Germinal center (tissue), 1 donor: ENCODE results near the gene DDX49.

Experiments
- DNase-seq: peaks from one replicate; pipeline ENCODE4 v3.0.0; 2012; ENCODE audit warnings: mixed read lengths, low spot score

The DDX49 gene, protein sequence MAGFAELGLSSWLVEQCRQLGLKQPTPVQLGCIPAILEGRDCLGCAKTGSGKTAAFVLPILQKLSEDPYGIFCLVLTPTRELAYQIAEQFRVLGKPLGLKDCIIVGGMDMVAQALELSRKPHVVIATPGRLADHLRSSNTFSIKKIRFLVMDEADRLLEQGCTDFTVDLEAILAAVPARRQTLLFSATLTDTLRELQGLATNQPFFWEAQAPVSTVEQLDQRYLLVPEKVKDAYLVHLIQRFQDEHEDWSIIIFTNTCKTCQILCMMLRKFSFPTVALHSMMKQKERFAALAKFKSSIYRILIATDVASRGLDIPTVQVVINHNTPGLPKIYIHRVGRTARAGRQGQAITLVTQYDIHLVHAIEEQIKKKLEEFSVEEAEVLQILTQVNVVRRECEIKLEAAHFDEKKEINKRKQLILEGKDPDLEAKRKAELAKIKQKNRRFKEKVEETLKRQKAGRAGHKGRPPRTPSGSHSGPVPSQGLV

DNA sequence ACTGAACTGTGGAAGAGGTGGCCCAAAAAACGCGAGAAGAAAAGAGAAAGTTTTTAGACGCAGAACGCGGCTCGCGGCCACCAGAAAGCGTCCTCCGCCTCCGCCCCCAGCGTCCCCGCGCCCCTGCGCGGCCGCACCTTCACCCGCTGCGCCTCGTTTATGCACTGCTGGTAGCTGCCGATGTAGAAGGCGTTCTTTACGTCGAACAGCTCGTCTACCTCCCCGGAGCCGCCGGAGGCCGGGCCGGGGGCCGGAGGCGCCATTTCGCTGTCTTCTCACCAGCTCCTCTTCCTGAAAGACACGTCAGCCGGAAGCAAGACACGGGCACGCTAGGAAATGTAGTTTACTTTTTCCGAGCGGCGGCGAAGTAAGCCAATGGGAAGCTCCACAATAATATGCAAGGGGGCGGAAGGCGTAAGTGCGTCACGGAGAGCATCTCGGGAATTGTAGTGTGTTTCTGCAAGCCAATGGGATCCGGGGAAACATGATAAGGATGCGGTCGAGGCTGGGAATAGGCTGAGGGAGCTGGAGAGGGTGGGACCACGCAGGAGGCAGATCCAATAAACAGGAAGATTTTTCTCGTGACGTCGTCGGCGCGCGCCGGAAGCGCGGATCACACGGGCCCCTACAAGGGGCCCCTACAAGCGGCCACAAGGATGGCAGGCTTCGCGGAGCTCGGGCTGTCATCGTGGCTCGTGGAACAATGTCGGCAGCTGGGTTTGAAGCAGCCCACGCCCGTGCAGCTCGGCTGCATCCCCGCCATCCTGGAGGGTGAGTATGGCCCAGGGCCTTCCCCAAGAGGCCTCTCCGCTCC, at the start of gene DDX49, which contains the start of gene COPE:
Gene DDX49, plus strand, starts transcription at position 630 of the 814 bp plus-strand sequence. Its CDS starts 27 bp downstream, at position 657.
Gene COPE, minus strand, starts transcription at position 302 of the 814 bp plus-strand sequence. Its CDS starts 39 bp downstream, at position 263.
- peak; percentile 100 for DNase-seq

DNA sequence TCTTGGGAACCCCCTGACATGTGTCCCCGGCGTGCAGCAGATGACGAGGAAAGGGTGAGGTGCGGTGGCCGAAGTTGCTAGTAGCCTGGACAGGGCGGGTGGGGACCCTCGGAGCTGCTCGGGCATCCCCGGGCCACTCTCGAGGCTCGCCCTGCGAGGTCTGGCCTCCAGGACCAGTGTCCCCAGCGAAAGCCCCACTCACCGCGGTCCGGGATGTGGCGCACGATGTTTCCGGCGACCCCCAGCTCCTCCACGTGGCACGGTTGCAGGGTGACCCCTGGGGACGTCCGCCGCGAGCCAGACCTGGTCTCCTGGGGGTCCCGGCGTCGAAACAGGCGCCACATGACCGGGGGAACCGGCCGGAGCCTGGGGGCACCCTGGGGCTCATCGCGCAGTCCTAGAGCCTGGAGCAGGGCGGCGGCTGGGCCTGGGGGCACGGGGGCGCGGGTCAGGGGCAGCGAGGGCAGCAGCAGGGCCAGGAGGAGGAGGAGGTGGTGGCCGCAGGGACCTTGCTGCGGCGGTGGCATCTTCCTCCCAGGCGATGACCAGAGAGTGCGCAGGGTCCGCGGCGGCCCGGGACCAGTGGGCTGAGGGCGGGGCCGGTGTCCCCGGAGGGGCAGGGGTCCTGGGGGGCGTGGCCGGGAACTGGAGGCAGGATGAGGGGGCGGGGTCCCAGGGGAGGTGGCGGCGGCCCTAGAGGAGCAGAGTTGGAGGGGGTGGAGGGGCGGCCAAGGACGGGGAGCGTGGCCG, 49.6 kb upstream of the DDX49 start:
- no peak for DNase-seq

DNA sequence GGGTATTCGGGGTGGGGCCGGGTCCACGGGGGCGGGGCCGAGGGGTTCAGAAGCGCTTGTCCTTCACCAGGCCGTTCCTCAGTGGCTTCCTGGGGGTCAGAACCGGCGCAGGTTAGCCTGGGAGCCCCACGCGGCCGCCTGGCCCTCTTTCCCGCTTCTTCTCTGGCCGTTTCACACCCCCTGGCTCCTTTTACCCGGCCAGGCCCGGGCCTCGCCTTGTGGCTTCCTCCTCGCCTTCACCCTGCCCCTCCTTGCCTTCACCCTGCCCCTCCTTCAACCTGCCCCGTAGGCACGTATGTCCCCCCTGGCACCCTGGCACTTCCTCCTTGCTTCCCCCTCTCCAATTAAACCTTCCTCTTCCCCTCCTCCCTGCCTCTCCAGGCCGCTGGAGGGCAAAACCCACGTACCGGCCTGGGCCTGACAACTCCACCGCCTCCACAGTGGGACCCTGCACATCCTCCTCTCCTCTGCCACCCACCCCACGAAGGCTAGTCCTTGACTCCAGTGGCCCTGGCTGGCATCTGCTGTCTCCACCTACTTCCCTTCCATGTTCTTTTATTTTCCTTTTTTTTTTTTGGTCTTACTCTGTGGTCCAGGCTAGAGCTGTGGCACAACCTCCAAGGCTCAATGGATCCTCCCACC, 48.9 kb upstream of the DDX49 start:
- DNase-seq = no peak

DNA sequence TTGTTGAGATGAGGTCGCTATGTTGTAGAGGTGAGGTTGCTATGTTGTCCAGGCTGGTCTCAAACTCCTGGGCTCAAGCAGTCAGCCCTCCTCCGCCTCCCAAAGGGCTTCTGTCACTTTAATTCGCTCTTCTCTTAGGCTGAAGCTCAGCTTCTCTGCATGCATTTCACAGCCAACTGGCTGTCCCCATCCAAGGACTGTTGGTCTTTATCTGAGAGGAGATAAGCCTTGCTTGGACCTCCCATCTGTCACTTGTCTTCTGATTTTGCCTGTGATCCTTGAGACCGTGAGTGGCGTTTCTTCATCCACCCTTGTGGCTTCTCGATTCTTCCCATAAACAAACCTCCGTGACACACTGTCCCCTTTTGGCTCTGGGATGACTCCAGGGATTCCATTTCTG, 48.0 kb upstream of the DDX49 start:
- no peak for DNase-seq

DNA sequence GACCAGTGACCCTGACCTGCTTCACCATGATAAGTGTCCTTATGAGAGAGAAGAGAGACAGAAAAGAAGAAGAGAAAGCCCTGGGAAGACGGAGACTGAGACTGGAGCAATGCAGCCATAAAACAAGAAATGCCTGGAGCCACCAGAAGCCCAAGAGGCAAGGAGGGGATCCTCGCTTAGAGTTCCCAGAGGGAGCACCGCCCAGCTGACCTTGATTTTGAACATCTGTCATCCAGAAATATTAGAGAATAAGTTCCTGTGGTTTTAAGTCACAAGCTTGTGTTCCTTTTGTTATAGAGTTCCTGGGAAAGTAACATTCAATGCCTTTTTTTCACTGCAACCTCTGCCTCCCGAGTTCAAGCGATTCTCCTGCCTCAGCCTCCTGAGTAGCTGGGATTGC, 43.8 kb upstream of the DDX49 start:
- no peak for DNase-seq

DNA sequence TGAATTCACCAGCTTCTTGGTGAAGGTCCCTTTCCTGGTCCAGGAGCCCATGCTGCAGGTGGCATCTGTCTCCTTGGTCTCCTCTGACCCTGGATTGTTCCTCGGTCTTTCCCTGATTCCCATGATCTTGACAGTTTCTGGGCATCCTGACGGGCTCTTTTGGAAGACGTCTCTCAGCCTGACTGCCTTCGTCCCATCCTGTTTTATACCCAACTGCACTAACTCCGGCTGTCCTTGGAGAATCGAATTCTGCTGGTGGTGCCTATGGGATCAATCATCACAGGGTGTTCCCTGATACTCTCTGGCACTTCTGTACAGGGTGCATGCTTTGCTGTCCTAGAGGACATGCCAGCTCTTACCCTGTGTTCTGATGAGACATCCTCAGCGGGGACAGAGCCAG, 42.6 kb upstream of the DDX49 start:
- DNase-seq = no peak

DNA sequence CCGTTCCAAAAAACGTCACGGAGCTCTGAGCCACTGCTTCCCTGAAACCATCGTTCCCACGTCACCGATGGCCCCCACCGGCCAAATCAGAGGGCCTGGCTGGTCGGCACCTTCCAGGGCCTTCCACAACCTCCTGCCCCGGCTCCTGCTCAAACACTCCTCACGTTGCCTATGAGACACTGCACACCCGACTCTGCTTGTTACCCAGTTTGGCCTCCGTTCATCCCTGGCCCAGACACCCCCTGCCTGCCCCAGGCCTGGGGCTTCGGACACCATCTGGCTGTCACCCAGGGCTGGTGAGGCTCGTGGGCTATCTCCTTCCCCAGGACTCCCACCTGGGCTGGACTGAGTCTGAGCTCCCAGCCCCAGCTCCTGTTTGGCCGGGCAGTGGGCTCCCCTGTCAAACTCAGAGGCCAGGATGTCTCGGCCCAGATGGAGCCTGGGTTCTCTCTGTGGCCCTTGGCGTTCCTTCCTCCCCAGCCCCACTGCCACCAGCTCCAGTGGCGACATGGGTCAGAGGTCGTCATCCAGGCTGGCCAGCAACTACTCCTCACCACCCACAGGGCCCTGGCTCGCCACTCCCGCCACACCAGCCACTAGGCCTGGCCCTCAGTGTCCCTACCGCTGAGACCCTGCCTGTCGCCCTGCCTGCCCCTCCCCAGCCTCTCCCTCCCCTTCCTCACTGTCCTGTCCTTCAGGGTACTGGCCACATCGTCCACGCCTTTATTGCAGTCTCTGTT, 41.3 kb upstream of the DDX49 start:
- no peak for DNase-seq

DNA sequence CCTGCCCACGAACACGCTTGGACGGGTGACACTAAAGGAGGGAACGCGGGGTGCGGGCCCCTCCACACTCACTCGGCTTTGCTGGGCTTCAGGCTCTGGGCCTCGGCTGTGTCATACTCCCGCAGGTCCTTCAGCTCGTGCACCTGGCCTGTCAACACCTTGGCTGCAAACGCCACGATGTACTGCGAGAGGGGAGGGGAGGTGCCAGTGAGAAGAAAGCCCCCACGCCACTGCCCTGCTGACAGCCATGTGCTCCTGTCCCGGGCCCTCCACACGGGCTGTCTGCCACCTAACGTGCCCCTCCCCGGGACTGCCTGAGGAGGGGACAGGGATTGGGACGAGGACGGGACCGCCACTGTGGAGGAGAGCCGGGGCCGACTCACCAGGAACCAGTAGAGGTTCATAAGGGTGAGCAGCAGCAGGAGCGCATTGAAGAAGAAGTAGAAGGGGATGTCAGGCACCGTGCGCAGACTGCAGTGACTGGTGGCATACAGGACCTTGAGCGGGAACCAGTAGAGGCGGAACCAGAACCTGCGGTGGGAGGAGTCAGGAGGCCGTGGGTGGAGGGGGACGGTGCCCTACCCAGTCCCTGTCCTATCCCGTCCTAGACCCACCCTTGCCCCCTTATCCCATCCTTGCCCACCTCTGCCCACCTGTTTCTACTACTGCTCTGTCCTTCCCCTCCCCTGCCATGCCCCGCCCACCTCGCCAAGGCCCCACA, 40.5 kb upstream of the DDX49 start:
- no peak for DNase-seq

DNA sequence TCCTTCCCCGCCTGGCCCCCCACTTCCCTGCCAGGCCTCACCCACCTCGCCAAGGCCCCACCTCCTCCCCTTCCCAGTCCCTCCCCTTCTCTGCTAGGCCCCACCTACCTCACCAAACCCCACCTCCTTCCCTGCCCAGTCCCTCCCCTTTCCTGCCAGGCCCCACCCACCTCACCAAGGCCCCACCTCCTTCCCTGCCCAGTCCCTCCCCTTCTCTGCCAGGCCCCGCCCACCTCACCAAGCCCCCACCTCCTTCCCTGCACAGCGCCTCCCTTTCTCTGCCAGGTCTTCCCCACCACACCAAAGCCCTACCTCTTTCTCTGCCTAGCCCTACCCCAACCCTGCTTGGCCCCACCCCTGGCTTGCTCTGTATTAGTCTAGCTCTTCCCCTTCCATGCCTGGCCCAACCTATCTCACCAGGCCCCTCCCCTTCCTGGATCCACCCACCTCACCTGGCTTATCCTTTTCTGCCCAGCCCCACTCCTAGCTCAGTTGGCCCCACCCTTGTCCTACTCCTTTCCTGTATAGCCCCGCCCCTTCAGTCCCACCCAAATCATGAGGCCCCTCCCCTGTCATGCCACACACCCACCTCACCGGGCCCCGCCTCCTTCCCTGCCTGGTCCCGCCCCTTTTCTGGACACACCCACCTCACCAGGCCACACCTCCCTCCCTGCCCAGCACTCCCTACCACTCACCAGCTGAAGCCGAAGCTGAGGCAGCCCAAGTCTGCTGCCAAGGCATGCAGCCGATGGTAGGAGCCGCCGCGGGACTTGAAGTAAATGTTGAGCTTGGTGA, 39.7 kb upstream of the DDX49 start:
- peak; percentile 36 for DNase-seq

DNA sequence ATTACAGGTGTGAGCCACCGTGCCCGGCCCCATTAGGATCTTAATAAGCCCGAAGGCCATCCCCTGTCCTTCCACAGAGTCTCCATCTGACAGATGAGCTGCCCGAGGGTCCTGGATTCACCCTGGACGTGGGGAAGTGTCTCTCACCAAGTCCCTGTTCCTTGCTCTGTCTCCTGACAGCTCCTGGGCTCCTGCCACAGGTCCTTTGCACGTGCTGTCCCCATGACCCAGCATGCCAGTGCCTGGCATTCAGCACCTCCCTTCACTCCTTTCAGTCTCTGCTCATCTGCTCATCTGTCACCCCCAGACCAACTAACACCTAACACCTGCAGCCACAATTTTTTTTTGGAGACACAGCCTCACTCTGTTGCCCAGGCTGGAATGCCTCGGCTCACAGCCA, 38.0 kb upstream of the DDX49 start:
- DNase-seq = no peak

DNA sequence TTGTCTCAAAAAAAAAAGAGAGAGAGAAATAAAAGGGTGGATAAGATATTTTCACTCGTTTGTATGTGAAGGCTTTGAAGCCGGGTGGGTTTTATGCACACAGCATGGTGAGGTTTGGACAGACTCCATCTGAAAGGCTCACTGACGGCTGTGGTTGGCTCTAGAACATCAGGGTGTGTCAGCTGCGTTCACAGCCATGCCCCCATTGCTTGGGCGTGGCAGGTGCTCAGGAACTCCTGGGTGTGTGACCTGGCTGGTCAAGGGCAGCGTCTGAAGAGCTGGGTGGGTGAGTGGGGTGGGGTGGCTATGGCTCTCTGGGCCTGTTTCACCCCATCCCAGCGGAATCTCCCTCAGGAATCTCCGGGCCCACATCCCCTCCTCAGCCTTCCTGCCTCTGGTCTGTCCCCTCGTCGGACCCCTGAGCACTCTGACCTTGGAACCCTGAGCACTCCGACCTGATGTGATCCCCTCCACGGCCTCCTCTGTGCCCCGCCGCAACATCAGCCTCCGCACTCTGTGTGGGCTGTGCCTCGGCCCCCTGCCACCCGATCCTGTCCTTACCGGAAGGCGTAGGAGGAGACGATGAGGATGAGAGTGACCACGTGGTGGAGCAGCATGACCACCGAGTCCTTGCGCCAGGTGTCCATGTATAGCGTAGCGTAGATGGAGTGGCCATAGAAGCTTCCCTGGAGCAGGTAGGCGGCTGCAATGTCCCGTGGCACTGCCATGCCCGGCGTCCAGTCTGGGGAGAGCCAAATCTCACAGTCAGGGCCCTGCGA, 35.8 kb upstream of the DDX49 start:
- no peak for DNase-seq

DNA sequence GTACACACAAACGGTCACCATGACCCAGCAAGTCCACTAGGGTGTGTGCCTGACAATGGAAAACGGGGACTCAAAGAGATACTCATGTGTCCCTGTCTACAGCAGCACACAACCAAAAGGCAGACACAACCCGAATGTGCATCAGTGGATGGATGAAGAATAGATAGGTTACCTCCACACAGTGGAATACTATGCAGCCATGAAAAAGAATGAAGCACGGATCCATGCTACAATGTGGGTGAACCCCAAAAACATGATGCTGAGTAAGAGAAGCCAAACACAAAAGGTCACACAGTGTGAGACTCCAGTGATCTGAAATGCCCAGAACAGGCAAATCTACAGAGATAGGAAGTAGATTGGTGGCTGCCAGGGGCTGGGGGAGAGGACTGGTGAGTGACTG, 32.5 kb upstream of the DDX49 start:
- no peak for DNase-seq

DNA sequence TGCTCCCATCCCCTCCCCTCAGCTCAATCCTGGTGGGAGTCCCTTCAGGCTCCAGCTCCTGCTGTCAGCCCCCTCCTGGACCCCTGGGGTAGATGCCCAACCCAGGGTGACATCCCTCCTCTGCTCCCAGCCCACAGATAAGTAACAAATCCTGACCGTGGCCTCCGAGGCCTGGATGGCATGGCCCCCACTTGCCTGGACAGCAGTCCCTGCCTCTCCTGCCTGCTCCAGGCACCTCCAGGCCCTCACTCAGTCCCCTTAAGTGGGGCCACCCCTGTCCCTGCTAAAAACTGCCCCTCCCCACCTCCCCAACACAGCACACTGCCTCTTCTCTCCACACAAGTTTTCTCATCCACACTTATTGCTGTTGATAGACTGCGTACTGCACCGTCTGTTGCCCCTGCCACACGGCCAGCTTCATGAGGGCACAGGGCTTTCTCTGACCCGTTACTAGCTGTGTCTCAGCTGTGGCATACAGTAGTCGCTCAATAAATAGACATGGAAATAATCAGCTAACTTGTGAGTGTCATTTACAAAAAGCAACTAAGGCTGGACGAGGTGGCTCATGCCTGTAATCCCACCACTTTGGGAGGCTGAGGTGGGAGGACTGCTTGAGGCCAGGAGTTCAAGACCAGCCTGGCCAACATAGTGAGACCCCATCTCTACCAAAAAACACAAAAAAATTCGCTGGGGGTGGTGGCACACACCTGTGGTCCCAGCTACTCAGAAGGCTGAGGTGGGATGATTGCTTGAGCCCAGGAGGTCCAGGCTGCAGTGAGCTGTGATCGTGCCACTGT, 29.4 kb upstream of the DDX49 start:
- no peak for DNase-seq

DNA sequence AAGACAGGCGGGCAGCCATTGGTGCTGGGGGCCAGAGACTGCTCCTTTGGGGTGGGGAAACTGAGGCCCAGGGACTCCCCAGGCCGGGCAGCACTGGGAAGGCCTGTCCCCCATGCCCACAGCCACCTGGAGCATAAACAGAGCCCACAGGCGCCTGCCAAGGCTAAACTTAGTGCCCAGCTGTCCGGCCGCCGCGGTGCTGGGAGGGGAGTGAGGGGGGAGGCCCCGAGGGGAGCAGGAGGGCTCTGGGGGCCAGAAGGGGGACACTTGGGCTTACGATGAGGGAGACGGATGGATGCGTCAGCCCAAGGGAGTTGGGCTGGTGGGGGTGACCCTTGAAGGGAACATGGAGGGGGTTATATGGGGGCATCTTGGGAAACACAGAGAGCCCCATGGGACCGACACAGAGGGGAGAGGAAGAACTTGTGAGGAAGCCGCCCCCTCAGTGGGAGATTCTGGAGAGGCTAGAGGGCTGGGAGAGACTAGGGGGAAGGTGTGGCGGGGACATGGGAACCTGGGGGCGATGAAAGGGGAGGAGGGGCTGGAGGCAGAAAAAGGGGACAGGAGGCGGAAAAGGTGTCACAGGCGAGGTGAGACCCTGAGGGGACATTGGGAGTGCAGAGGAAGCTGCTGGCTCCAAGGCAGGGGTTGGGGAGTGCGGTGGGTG, 25.8 kb upstream of the DDX49 start:
- no peak for DNase-seq

DNA sequence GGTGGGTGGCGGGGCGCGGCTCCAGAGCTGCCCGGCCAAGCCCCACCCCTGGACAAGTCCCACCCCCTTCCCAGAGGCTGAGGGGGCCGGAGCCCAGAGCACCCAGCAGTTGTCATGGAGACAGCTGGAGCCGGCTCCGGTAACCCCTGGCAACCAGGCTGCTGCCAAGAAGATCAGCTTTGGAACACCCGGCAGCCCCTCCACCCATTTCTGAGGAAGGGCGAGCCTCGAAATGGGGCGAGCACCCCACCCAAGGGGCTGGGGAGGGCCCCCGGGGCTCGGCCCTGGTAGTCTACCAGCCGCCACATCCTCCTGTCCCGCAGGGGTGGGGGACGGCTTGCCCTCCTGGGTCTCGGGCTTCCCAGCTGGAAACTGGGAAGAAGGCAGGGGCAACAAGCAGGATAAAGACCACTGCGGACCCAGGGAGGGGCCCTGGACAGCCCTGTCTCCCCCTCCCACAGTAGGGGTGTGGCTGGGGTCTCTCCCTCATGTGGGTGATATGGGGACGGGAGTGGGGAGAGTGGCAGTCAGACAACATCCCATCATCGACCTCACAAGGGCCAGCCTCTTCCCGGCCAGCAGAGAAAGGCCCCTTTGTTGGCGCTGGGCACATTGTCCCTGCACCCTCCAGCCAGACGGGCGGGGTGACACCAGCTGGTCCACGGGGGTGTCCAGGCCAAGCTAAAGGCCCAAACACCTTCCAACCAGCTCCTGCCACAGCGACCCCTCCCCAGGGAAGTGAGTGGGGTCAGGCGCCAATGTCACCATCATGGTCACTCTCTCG, 25.1 kb upstream of the DDX49 start:
- DNase-seq = no peak

DNA sequence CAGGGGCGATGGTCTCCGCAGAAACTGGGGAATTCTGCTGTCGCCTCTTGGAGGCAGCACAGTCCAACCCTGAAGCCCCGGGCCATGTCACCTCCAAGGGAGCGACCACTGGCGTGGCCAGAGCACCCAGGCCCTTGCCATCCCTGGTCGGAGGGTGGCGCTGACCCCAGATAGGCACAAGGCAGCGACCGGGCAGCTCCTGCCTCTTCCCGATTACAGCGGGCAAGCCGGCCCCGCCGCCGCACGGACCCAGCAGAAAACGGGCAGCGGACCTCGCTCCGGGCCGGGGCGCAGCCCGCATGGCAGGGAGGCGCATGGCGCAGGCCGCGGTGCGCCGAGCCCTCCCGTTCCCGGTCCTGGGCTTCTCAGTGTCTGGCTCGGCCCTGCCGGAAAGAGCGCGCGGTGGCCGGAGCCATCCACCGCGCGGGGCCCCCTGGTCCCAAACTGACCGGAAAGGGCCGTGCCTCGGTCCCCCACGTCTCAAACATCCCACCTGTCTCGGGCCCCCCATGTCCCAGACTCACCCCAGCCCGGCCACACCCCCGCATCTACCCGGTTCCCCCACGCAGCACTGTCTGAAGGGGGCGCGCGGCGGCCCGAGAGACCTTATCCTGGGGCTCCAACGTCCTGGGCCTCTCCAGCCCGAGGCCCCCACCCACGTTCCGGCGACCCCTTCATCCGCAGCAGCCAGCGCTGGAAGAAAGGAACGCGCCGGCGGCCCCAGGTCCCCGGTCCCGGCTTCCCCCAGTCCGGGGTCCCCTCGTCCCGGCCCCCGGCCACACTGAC, 24.3 kb upstream of the DDX49 start:
- DNase-seq = peak; percentile 35
